H1 (cell line): ENCODE measurements around the gene ADRA2B. TPM values are rescaled to one million over a fixed set of nuclear protein-coding genes. Genes with fewer than 3 reads are reported as not detected.

Source experiments
- CTCF ChIA-PET: fragments of 300-600 bp; sonication (Branson Sonifier 250); formaldehyde crosslinking; loops from one replicate; lab custom pipeline; 2021; ENCODE audit not compliant: partially characterized antibody; lab: Charles Lee
- POLR2A ChIA-PET: fragments of 300-600 bp; sonication (Branson Sonifier 250); formaldehyde crosslinking; loops from one replicate; lab custom pipeline; 2021; ENCODE audit warnings: inconsistent platforms; ENCODE audit not compliant: partially characterized antibody; lab: Charles Lee
- DNase-seq, 2 experiments: peaks; one replicate each; pipeline versions ENCODE4 v3.0.0 to v3.0.0-alpha.2; 2010 to 2022; ENCODE audit warnings: low spot score in 2 of 2, low read depth in 1 of 2, mixed read lengths in 1 of 2
- FAIRE-seq: peaks from 2 replicates; lab custom pipeline; 2011; peaks lifted over from hg19 to GRCh38; lab: Jason Lieb, UNC
- H2AFZ ChIP-seq: 2 replicates; pipeline ENCODE4 v1.8.1; 2012; ENCODE audit warnings: low read length, inconsistent platforms
- H2AK5ac ChIP-seq: 2 replicates; pipeline ENCODE4 v1.6.1; 2013; ENCODE audit warnings: low read depth, low read length
- H2BK120ac ChIP-seq: replicated peaks from 2 replicates; pipeline ENCODE3; 2013; ENCODE audit warnings: low read depth, low read length, inconsistent platforms
- H2BK12ac ChIP-seq: 2 replicates; pipeline ENCODE4 v1.6.1; 2013; ENCODE audit warnings: low read depth, low read length
- H2BK15ac ChIP-seq: 2 replicates; pipeline ENCODE4 v1.6.1; 2013; ENCODE audit warnings: low read length
- H2BK20ac ChIP-seq: 2 replicates; pipeline ENCODE4 v1.6.1; 2013; ENCODE audit warnings: low read length
- H2BK5ac ChIP-seq: 2 replicates; pipeline ENCODE4 v1.6.1; 2013; ENCODE audit warnings: low read depth, low read length
- H3K14ac ChIP-seq: 2 replicates; pipeline ENCODE4 v1.6.1; 2013; ENCODE audit warnings: inconsistent platforms; ENCODE audit not compliant: insufficient read length
- H3K18ac ChIP-seq: 2 replicates; pipeline ENCODE4 v1.6.1; 2013; ENCODE audit warnings: low read length; ENCODE audit errors: extremely low read depth
- H3K23ac ChIP-seq: 2 replicates; pipeline ENCODE4 v1.6.1; 2013; ENCODE audit warnings: inconsistent platforms; ENCODE audit not compliant: insufficient read length
- H3K23me2 ChIP-seq: 2 replicates; pipeline ENCODE4 v1.6.1; 2013; ENCODE audit warnings: low read depth, low read length
- H3K27ac ChIP-seq: 2 replicates; pipeline ENCODE4 v1.6.1; 2011; ENCODE audit warnings: low read depth, low read length, inconsistent platforms
- H3K27me3 ChIP-seq, 4 experiments: replicated peaks in 1 of 4; 1 replicate in 1 of 4; 2 replicates in 3 of 4; pipeline versions ENCODE4 v1.6.1 to v1.8.1; 2011 to 2013; ENCODE audit warnings: low read length in 3 of 4, mild to moderate bottlenecking in 3 of 4, inconsistent platforms in 2 of 4, mixed read lengths in 2 of 4, moderate library complexity in 1 of 4; ENCODE audit not compliant: control insufficient read depth in 3 of 4, insufficient read depth in 3 of 4; ENCODE audit errors: extremely low read depth in 1 of 4
- H3K36me3 ChIP-seq, 4 experiments: 2 replicates each; pipeline versions ENCODE4 v1.6.1 to v1.8.1; 2011 to 2013; ENCODE audit warnings: mild to moderate bottlenecking in 4 of 4, low read length in 3 of 4, moderate library complexity in 2 of 4, control low read depth in 1 of 4, inconsistent platforms in 1 of 4; ENCODE audit not compliant: insufficient read depth in 4 of 4, control insufficient read depth in 2 of 4
- H3K4ac ChIP-seq: replicated peaks from 2 replicates; pipeline ENCODE3; 2013; ENCODE audit warnings: low read length, low read depth, mixed read lengths, inconsistent platforms; ENCODE audit not compliant: insufficient read length
- H3K4me1 ChIP-seq, 4 experiments: replicated peaks in 1 of 4; 1 replicate in 1 of 4; 2 replicates in 3 of 4; pipeline versions ENCODE4 v1.6.1 to v1.8.1; 2011 to 2013; ENCODE audit warnings: low read length in 3 of 4, inconsistent platforms in 2 of 4, mixed read lengths in 1 of 4; ENCODE audit not compliant: insufficient read depth in 4 of 4, control insufficient read depth in 3 of 4
- H3K4me2 ChIP-seq, 2 experiments: 2 replicates each; pipeline versions ENCODE4 v1.6.1 to v1.8.1; 2011 to 2013; ENCODE audit warnings: low read depth in 2 of 2, low read length in 2 of 2, control low read depth in 1 of 2, inconsistent platforms in 1 of 2, mild to moderate bottlenecking in 1 of 2; ENCODE audit not compliant: insufficient read depth in 1 of 2
- H3K4me3 ChIP-seq, 4 experiments: fragments of 200-600, 300-600 bp in 1 of 4; sonication (generic), shearing (Covaris generic), sonication (Bioruptor Twin) in 1 of 4; 2 replicates each; pipeline versions ENCODE4 v1.5.1 to v1.8.1; 2011 to 2016; ENCODE audit warnings: low read length in 4 of 4, low read depth in 3 of 4, control low read depth in 2 of 4, inconsistent platforms in 2 of 4, mild to moderate bottlenecking in 2 of 4, mixed read lengths in 1 of 4, moderate library complexity in 1 of 4; ENCODE audit not compliant: insufficient read depth in 2 of 4; ENCODE audit errors: extremely low read depth in 1 of 4
- H3K56ac ChIP-seq: replicated peaks from 2 replicates; pipeline ENCODE3; 2013; ENCODE audit warnings: low read depth, mild to moderate bottlenecking, mixed read lengths, low read length, inconsistent platforms; ENCODE audit not compliant: insufficient read length
- H3K79me1 ChIP-seq: 2 replicates; pipeline ENCODE4 v1.6.1; 2013; ENCODE audit warnings: low read depth, low read length, control low read depth
- H3K79me2 ChIP-seq, 2 experiments: 2 replicates each; pipeline versions ENCODE4 v1.6.1 to v1.8.1; 2012 to 2013; ENCODE audit warnings: low read length in 2 of 2, mild to moderate bottlenecking in 2 of 2, inconsistent platforms in 1 of 2; ENCODE audit not compliant: insufficient read depth in 2 of 2, control insufficient read depth in 1 of 2
- H3K9ac ChIP-seq, 4 experiments: replicated peaks in 1 of 4; 1 replicate in 1 of 4; 2 replicates in 3 of 4; pipeline versions ENCODE4 v1.6.1 to v1.8.1; 2011 to 2013; ENCODE audit warnings: low read depth in 3 of 4, low read length in 3 of 4, control low read depth in 2 of 4, mild to moderate bottlenecking in 2 of 4, moderate library complexity in 2 of 4, inconsistent platforms in 1 of 4; ENCODE audit errors: extremely low read depth in 1 of 4
- H3K9me3 ChIP-seq, 2 experiments: 2 replicates each; pipeline versions ENCODE4 v1.6.1 to v1.8.1; 2012 to 2013; ENCODE audit warnings: mild to moderate bottlenecking in 2 of 2, moderate library complexity in 2 of 2, control low read depth in 1 of 2, inconsistent platforms in 1 of 2, low read depth in 1 of 2, low read length in 1 of 2, mixed read lengths in 1 of 2; ENCODE audit not compliant: insufficient read depth in 2 of 2
- H4K20me1 ChIP-seq, 2 experiments: replicated peaks in 1 of 2; 2 replicates each; pipeline versions ENCODE3 to v1.8.1; 2011 to 2013; ENCODE audit warnings: inconsistent platforms in 2 of 2, low read length in 2 of 2, mild to moderate bottlenecking in 1 of 2; ENCODE audit not compliant: insufficient read depth in 2 of 2, control insufficient read depth in 1 of 2
- H4K5ac ChIP-seq: 2 replicates; pipeline ENCODE4 v1.6.1; 2013; ENCODE audit warnings: low read length, low read depth, mixed read lengths, inconsistent platforms; ENCODE audit not compliant: insufficient read length
- H4K8ac ChIP-seq: 2 replicates; pipeline ENCODE4 v1.8.0; 2013; ENCODE audit warnings: mild to moderate bottlenecking, moderate library complexity, low read length, inconsistent platforms; ENCODE audit not compliant: insufficient read depth; ENCODE audit errors: extremely low read depth
- H4K91ac ChIP-seq: replicated peaks from 2 replicates; pipeline ENCODE3; 2013; ENCODE audit warnings: low read length, mixed read lengths, inconsistent platforms; ENCODE audit not compliant: insufficient read length
- CBX8 ChIP-seq: fragments of 300-800, 300-1000 bp; sonication (generic); IDR thresholded peaks from 2 replicates; pipeline ENCODE4 v1.7.1; 2016; ENCODE audit warnings: low read depth, low read length, borderline replicate concordance
- JUN ChIP-seq: IDR thresholded peaks from 2 replicates; pipeline ENCODE4 v1.6.1; 2011; ENCODE audit warnings: low read depth, mild to moderate bottlenecking, improper control_type of control experiment, low read length
- POLR2A ChIP-seq, 2 experiments: IDR thresholded peaks; 1 replicate in 1 of 2; 2 replicates in 1 of 2; pipeline ENCODE4 v1.6.1; 2011; ENCODE audit warnings: low read depth in 2 of 2, low read length in 2 of 2, mild to moderate bottlenecking in 2 of 2; ENCODE audit errors: control extremely low read depth in 1 of 2
- RAD21 ChIP-seq, 2 experiments: IDR thresholded peaks in 1 of 2; conservative IDR thresholded peaks in 1 of 2; 2 replicates each; pipeline ENCODE4 v1.6.1; 2011; ENCODE audit warnings: low read depth in 2 of 2, low read length in 2 of 2, improper control_type of control experiment in 1 of 2, inconsistent platforms in 1 of 2, mild to moderate bottlenecking in 1 of 2, moderate library complexity in 1 of 2
- SUZ12 ChIP-seq: fragments of 200-600 bp; sonication (generic); IDR thresholded peaks from 2 replicates; pipeline ENCODE4 v1.6.1; 2012; ENCODE audit warnings: mild to moderate bottlenecking, inconsistent platforms, low read length, moderate library complexity, mixed read lengths
- WGBS, 2 experiments: shearing (Covaris generic) in 1 of 2; methylation state at CpG; one replicate each; pipeline versions ENCODE4 v1.1.6 to v1.1.7; 2013 to 2015; ENCODE audit warnings: low lambda C conversion rate in 2 of 2, mixed read lengths in 2 of 2, inconsistent platforms in 1 of 2, low coverage in 1 of 2, missing lambda C conversion rate in 1 of 2; ENCODE audit not compliant: insufficient replicate concordance in 2 of 2, insufficient coverage in 1 of 2, insufficient read length in 1 of 2; ENCODE audit errors: extremely low coverage in 1 of 2, missing lambda C conversion rate in 1 of 2; 5-methylcytosine and 5-hydroxymethylcytosine counted together
- polyA plus RNA-seq, 7 experiments: library from polyadenylated mRNA; depleted of rRNA in 3 of 7; stranded (reverse) in 5 of 7; unstranded in 2 of 7; fragments of >200 nt in 5 of 7; fragments of 200-250 nt in 2 of 7; gene quantifications; 1 replicate in 5 of 7; 2 replicates in 1 of 7; 4 replicates in 1 of 7; pipeline versions ENCODE4 v1.2.1 to v1.2.3, GENCODE V29; 2011 to 2013; ENCODE audit warnings: missing spikeins in 2 of 7, mixed read lengths in 2 of 7
- total RNA-seq: library from RNA; stranded (reverse); fragmentation: NEBNext Ultra II Directional; extraction: Animal tissue kit (Norgen Biotek cat#: 25700); gene quantifications from 2 replicates; pipeline ENCODE4 v1.2.1, GENCODE V29; 2021
- TF ChIP-seq, protein P1 (sequence below): IDR thresholded peaks from 2 replicates; pipeline ENCODE4 v1.6.1; 2012; ENCODE audit warnings: inconsistent platforms
- TF ChIP-seq, protein P2 (sequence below): IDR thresholded peaks from 2 replicates; pipeline ENCODE4 v1.6.1; 2011; ENCODE audit warnings: low read depth, mild to moderate bottlenecking, low read length; ENCODE audit not compliant: insufficient read depth

Gene ADRA2B
- total and polyA plus RNA-seq, 2 of the 8 experiments (the other 6 are each of a cell fraction or from before 2014, with no cell fraction given): 5.8 to 6.5 TPM

DNA sequence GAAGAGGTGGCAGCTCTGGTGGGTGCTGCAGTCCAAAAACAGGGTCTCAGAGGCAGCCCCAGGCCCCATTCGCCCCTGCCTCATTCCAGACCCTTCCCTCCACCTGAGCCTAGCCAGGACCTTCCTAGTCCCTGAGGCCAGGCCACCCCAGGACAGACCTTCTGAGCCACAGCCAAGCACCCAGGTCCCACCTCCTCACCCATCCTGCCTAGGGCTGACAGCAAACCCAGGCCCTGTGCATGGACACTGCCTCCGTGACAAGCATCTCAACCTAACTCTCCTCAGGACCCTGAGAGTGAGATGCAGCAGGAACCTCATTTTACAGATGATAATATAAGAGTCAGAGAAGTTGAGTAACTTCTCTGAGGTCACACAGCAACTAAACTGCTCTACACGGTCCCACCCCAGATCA is 15.5 kb downstream of the ADRA2B start:
- Histone ChIP-seq H3K23ac (no peak overlapping the region), H3K4me2 (no peak overlapping the region), H4K5ac (no peak overlapping the region), H3K36me3 (no peaks in the 10 kb centered on the region), H3K14ac (no peak overlapping the region), H2BK20ac (peak overlapping the region; percentile 48; the same call in 1 of the 2 replicates), H3K4ac (no peak overlapping the region), H2BK12ac (peak overlapping the region; percentile 84; the same call in 1 of the 2 replicates), H4K8ac (peak overlapping the region; percentile 87), H3K4me1 (peaks cover 0 to 9% (median 3%) of the 10 kb centered on the region in 4 experiments; a peak in 4 of 7 replicates), H3K23me2 (no peaks in the 10 kb centered on the region; the same call in 1 of the 2 replicates), H3K9ac (no peak overlapping the region), H4K91ac (no peak overlapping the region), H3K9me3 (peaks cover 4 to 9% of the 10 kb centered on the region in 2 experiments), H2BK120ac (peak overlapping the region; percentile 39), H3K27me3 (no peaks in the 10 kb centered on the region), H4K20me1 (no peaks in the 10 kb centered on the region), H3K79me2 (no peaks in the 10 kb centered on the region), H3K27ac (no peak overlapping the region), H3K79me1 (no peaks in the 10 kb centered on the region), H2BK5ac (no peak overlapping the region), H2BK15ac (peak overlapping the region; percentile 61; the same call in 1 of the 2 replicates), H2AK5ac (peak overlapping the region; percentile 75; the same call in 1 of the 2 replicates), H3K56ac (no peak overlapping the region), H3K4me3 (no peak overlapping the region), H2AFZ (no peak overlapping the region), H3K18ac (no peak overlapping the region; the same call in 1 of the 2 replicates)
- ChIA-PET CTCF (interaction anchor here (1.3 to 7.2 kb wide), 4 partner anchors 10 to 42 kb away, joined by 3 to 61 read pairs (median 14); partner anchors contain the start of gene ADRA2B), POLR2A (interaction anchor here (2.1 kb wide), 1 partner anchor 9 kb away, joined by 11 read pairs; no protein-coding TSS in a partner anchor)
- WGBS, 2 experiments: 61% methylated on average over 2 of the region's 3 CpGs; no CpG with 5 or more reads in 1 of the 2 experiments
- FAIRE-seq (no peak), DNase-seq (peak in 1 of 2 experiments; percentile 32)
- TF ChIP-seq SUZ12: no peak
- no peak for TF ChIP-seq RAD21 (IDR thresholded peaks at IDR 0.05 in 1 of 2, conservative IDR thresholded peaks at IDR 0.05 in 1 of 2; ENCODE audit: low read depth in 2 of 2, low read length in 2 of 2)
- no peak for TF ChIP-seq CBX8
- no peak for TF ChIP-seq POLR2A (IDR thresholded peaks at IDR 0.05; ENCODE audit: control extremely low read depth in 1 of 2, low read depth in 2 of 2, low read length in 2 of 2)
- TF ChIP-seq, protein P1, sequence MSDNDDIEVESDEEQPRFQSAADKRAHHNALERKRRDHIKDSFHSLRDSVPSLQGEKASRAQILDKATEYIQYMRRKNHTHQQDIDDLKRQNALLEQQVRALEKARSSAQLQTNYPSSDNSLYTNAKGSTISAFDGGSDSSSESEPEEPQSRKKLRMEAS: no peak
- TF ChIP-seq JUN: no peak
- TF ChIP-seq, protein P2, sequence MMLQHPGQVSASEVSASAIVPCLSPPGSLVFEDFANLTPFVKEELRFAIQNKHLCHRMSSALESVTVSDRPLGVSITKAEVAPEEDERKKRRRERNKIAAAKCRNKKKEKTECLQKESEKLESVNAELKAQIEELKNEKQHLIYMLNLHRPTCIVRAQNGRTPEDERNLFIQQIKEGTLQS: no peak
